GM23248 (cell line): ENCODE results near the gene CEBPB.

Experiments used
- EZH2 ChIP-seq: fragments of 200-600 bp; sonication (generic); IDR thresholded peaks from 2 replicates; pipeline ENCODE4 v1.6.1; 2018; ENCODE audit warnings: antibody characterized with exemption, mild to moderate bottlenecking; ENCODE audit not compliant: insufficient read depth, poor library complexity, severe bottlenecking
- EZH2phosphoT487 ChIP-seq: fragments of 200-600 bp; sonication (generic); IDR thresholded peaks from 2 replicates; pipeline ENCODE4 v1.6.1; 2018; ENCODE audit warnings: antibody characterized with exemption, moderate library complexity, mild to moderate bottlenecking, low read depth; ENCODE audit not compliant: insufficient read depth

DNA sequence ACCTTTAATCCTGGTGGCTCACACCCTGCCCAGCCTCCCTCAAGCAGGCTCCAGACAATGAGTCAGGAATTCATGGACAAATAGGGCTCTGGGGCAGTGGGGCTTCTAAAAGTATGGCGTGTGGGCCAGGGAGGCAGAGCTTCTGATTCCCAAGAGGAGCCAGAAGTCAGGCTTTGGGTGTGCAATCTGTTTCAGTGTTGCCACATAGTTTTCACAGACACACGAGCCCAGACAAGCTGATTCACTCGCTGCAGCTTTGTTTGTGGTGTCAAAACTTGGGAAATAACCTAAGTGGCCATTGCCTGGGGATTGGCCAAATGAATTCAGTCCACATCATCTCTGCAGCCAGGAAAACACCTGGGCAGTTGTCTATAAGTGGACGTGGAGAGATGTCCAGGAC lies 46.3 kb upstream of the CEBPB start:
- TF ChIP-seq EZH2phosphoT487 (no peak), EZH2 (no peak)
